HG03175 (cell line): ENCODE results near the gene FLT3.
"Not testable (repeated sequence)": the region's sequence is repeated elsewhere in the genome, so short reads cannot be mapped to it uniquely, and the experiment has no call there.

ENCODE experiments used
- ATAC-seq: cut with Tn5 transposase; IDR thresholded peaks from one replicate; pipeline ENCODE4 v1.9.1; 2021; ENCODE audit warnings: mild to moderate bottlenecking, moderate library complexity; ENCODE audit not compliant: unreplicated experiment

Gene FLT3

GRCh38 chr13:28005016-28005415, 95.4 kb downstream of the FLT3 start:
- not testable (repeated sequence) for ATAC-seq

GRCh38 chr13:28002886-28003698, 97.3 kb downstream of the FLT3 start:
- ATAC-seq, result no peak

GRCh38 chr13:28001837-28002473, 98.4 kb downstream of the FLT3 start:
- no peak for ATAC-seq

GRCh38 chr13:28001049-28001448, 99.3 kb downstream of the FLT3 start:
- ATAC-seq, result no peak

GRCh38 chr13:28000567-28000966, 99.8 kb downstream of the FLT3 start:
- ATAC-seq, result no peak

- peak; percentile 47 for ATAC-seq
Measured at GRCh38 chr13:27997904-27998522, 102.4 kb downstream of the FLT3 start.

GRCh38 chr13:27991881-27992280, 108.5 kb downstream of the FLT3 start:
- ATAC-seq, result no peak

- ATAC-seq, result no peak
Measured at GRCh38 chr13:27988520-27988919, 111.9 kb downstream of the FLT3 start, which contains the start of gene URAD. URAD (minus strand) TSS chr13:27988693; CDS start chr13:27988637, 56 bp downstream.

- no peak for ATAC-seq
Measured at GRCh38 chr13:27985600-27985999, 114.8 kb downstream of the FLT3 start.

- ATAC-seq, result no peak
Measured at GRCh38 chr13:27982361-27982760, 118.0 kb downstream of the FLT3 start.

GRCh38 chr13:27981006-27981708, 119.2 kb downstream of the FLT3 start:
- ATAC-seq, result no peak

- ATAC-seq, result no peak
Measured at GRCh38 chr13:27980280-27980998, 119.9 kb downstream of the FLT3 start.

- ATAC-seq, result no peak
Measured at GRCh38 chr13:27979765-27980279, 120.6 kb downstream of the FLT3 start.

GRCh38 chr13:27979001-27979643, 121.3 kb downstream of the FLT3 start:
- ATAC-seq, result no peak

GRCh38 chr13:27978301-27978968, 121.9 kb downstream of the FLT3 start:
- ATAC-seq, result no peak

- no peak for ATAC-seq
Measured at GRCh38 chr13:27977476-27978300, 122.7 kb downstream of the FLT3 start.

- ATAC-seq, result no peak
Measured at GRCh38 chr13:27976362-27977091, 123.8 kb downstream of the FLT3 start.
